Epithelial cell of esophagus (primary cell): ENCODE measurements around the gene RBMXL3.

ENCODE experiments used
- DNase-seq: peaks from one replicate; pipeline ENCODE4 v3.0.0; 2010; ENCODE audit warnings: low read depth
- H3K4me3 ChIP-seq: 2 replicates; pipeline ENCODE4 v1.5.1; 2011; ENCODE audit warnings: mild to moderate bottlenecking, low read length, control low read depth
- TF ChIP-seq, protein P1 (sequence below): IDR thresholded peaks from 2 replicates; pipeline ENCODE4 v1.5.1; 2011; ENCODE audit warnings: low read depth, mild to moderate bottlenecking, low read length, control low read depth, inconsistent platforms; ENCODE audit not compliant: insufficient read depth; ENCODE audit errors: missing control alignments

RBMXL3 gene

DNA sequence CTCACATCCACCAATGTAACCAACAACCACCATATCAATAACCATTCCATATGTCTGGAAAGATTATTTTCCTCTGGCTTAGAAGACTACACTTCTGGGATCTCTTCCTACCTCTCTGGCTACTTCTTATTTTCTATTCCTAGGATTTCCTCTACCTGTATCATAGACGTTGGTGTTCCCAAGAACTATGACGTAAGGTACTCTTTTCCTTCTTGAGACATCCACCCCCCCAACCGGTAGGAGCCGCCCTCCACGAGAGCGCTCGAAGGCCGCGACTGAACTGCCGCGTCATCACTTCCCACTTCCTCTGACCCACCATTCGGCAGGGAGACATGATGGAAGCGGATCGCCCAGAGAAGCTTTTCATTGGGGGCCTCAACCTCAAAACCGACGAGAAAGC is at the start of gene RBMXL3:
RBMXL3 (plus strand) TSS at position 301 of the 400 bp plus-strand sequence; CDS start at position 333, 32 bp downstream.
- H3K4me3 ChIP-seq: no peak within 1 kb of the TSS
- DNase-seq: no peak
- TF ChIP-seq, protein P1, sequence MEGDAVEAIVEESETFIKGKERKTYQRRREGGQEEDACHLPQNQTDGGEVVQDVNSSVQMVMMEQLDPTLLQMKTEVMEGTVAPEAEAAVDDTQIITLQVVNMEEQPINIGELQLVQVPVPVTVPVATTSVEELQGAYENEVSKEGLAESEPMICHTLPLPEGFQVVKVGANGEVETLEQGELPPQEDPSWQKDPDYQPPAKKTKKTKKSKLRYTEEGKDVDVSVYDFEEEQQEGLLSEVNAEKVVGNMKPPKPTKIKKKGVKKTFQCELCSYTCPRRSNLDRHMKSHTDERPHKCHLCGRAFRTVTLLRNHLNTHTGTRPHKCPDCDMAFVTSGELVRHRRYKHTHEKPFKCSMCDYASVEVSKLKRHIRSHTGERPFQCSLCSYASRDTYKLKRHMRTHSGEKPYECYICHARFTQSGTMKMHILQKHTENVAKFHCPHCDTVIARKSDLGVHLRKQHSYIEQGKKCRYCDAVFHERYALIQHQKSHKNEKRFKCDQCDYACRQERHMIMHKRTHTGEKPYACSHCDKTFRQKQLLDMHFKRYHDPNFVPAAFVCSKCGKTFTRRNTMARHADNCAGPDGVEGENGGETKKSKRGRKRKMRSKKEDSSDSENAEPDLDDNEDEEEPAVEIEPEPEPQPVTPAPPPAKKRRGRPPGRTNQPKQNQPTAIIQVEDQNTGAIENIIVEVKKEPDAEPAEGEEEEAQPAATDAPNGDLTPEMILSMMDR: no peak

DNA sequence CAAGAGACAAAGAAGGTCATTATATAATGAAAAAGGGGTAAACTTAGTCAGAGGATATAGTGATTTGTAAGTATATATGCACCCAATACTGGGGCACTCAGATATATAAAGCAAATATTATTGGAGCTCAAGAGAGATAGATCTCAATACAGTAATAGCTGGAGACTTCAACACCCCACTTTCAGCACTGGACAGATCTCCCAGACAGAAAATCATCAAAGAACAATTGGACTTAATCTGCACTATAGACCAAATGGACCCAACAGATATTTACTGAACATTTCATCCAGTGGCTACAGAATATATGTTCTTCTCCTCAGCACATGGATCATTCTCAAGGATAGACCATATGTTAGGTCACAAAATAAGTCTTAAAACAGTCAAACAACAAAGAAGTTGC is 47.2 kb upstream of the RBMXL3 start:
- no peak overlapping the region for H3K4me3 ChIP-seq
- TF ChIP-seq, protein P1: no peak
- no peak for DNase-seq

DNA sequence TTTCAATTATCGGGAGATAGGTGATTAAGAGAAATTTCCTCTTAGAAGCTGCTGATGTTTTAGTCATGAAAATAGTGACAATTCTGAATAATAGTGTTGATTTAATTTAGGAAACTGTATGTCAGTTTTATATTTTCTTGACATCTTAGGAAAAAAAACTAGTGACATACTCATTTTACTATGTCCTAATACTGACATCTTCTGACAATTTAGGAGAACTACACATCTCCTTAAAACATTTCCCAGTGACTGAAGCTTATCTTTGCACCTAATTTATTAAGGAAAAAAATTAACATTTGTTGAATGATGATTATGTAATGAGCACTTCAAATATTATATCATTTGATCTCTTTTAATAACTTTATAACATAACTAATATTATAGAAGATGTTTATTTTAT is 42.0 kb upstream of the RBMXL3 start:
- peak; percentile 24 for DNase-seq
- TF ChIP-seq, protein P1: peak; percentile 13
- H3K4me3 ChIP-seq: no peak overlapping the region

DNA sequence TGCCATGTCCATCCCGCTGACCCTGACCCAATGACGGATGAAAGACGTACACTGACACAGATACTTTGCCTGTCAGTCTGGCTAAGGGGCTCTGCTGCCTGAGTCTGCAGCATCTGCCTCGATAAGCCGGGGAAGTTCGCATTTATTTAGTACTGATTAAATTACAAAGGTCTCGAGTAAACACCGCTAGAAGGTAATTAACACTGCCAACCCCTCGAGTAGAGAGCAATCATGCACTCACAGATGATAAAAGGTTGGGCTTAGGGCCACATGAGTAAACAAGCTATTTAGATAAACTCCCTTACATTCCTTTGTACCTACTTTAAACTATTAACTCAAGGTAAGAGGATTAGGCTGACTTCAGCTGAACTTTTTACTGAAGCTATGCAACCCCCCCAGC is 16.0 kb upstream of the RBMXL3 start:
- DNase-seq: no peak
- TF ChIP-seq, protein P1: no peak
- no peak overlapping the region for H3K4me3 ChIP-seq

DNA sequence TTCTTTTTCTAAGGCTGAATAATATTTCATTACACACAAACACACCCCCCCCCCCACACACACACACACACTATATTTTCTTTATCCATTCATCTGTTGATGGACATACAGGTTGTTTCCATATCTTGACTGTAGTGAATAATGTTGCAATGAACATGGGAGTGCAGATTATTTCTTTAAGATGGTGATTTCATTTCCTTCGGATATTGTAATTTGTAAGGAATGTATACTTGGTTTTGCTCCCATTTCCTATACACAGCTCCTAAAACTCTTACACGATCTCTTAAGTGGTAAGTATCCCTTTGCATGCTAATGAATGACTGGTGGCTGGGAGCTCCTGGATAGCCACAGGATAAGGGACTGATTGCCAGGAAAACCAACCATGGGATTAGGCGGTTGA is 14.7 kb upstream of the RBMXL3 start:
- no peak for DNase-seq
- TF ChIP-seq, protein P1: no peak
- no peak overlapping the region for H3K4me3 ChIP-seq

DNA sequence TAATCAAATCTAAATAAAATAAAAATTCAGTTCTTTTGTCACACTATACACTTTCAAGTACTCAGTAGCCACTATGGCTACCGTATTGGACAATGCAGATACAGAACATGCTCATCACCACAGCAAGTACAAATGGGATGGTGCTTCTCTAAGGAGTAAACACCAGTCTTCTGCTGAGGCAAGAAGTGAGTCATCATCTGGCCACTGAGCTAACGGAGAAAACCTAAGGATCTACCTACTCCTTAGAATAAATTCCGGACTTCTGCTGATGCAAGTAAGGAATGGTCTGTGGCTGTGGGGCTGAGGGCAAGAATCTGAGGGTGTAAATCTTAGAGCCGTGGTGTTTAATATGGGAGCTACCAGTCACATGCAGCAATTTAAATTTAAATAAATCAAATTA is 11.3 kb upstream of the RBMXL3 start:
- DNase-seq: peak; percentile 2

DNA sequence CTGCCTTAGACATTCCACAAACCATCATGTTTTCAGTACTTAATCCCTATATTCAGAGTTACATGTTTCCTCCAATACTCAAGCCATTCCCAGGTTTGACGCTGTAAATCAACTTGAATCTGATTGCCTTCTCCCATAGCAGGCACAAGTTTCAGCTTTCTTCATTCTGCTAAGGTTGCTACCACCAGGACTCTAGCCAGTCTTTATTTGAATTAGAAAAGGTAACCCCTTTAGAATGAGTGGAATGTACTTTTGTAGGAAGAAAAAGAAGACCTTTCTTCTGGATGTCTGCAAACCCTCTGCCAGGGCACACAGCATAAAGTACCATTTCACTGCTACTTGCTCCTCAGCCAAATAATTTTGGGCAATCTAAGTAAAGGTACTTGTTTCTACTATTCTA is 10.7 kb upstream of the RBMXL3 start:
- TF ChIP-seq, protein P1: no peak
- H3K4me3 ChIP-seq: no peak overlapping the region
- no peak for DNase-seq

More for the DNA sequence above, 11.3 kb upstream of the RBMXL3 start:
- no peak overlapping the region for H3K4me3 ChIP-seq
- TF ChIP-seq, protein P1: no peak
